ENCODE data around the gene LRP1B.

LRP1B gene

GRCh38 chr2:141555876-141556470 is 574.8 kb downstream of the LRP1B start:
- DNase-seq, result no peak

GRCh38 chr2:141554810-141555209 is 576.0 kb downstream of the LRP1B start:
- no peak for DNase-seq

- no peak for DNase-seq
These were observed 596.0 kb downstream of the LRP1B start for GRCh38 chr2:141534666-141535362.

DNA sequence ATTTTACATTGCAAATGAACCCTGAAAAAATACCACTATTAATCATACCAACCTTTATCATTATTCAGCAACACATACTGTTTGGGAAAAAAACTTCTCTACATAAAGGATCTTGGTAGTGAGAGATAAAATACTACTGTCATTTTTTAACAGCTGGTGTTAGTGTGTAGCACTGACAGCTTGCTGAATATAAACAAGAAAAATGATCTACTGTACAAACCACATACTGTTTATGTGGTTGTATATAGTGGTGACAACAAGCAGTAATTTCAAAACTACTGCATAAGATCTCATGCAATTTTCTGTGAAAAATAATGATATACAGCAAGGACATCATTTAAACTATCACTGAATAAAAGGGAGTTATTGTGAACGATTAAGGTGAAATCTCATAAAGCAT is 601.2 kb downstream of the LRP1B start:
- DNase-seq, result no peak

GRCh38 chr2:141528990-141529389 is 601.8 kb downstream of the LRP1B start:
- DNase-seq, result no peak

DNA sequence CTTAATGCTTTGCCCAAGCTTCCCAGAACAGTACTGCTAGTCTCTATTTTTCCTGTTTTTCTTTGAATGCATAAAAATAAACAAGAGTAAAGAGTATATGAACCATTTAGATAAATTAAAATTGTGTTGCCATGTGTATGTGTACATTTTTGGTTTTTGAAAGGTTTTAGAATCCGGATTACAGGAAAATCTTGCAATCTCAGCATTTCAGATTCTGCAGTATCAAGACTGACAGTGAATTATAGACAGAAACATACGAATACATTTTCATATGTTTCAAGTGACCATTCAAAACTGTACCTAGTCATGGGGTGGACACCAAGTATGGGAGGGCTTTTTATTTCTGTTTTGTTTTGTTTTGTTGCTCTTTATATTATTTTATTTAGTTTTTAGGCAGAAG is 604.1 kb downstream of the LRP1B start:
- DNase-seq, result no peak

GRCh38 chr2:141524777-141525176 is 606.0 kb downstream of the LRP1B start:
- no peak for DNase-seq

GRCh38 chr2:141523199-141523598 is 607.6 kb downstream of the LRP1B start:
- DNase-seq, result no peak

GRCh38 chr2:141522702-141523101 is 608.1 kb downstream of the LRP1B start:
- DNase-seq, result no peak

DNA sequence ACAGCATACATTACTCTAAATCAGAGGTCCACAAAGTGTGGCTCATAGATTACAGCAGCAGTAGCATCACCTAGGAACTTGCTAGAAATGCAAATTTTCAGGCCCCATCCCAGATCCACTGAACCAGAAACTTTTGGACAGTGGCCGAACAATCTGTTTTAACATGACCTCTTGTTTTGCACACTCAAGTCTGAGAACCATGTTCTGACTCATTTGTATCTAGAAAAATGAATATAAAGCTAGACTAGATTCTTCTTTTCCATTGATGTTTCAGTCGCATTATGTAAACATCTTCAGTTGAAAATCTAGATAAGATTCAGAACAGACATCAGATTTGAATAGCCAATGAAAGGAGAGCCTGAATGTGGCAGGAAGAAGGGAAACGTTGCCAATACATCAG is 608.8 kb downstream of the LRP1B start:
- no peak for DNase-seq

- DNase-seq, result no peak
These were observed 610.9 kb downstream of the LRP1B start for GRCh38 chr2:141519906-141520305.

- no peak for DNase-seq
These were observed 612.9 kb downstream of the LRP1B start for GRCh38 chr2:141517852-141518421.

DNA sequence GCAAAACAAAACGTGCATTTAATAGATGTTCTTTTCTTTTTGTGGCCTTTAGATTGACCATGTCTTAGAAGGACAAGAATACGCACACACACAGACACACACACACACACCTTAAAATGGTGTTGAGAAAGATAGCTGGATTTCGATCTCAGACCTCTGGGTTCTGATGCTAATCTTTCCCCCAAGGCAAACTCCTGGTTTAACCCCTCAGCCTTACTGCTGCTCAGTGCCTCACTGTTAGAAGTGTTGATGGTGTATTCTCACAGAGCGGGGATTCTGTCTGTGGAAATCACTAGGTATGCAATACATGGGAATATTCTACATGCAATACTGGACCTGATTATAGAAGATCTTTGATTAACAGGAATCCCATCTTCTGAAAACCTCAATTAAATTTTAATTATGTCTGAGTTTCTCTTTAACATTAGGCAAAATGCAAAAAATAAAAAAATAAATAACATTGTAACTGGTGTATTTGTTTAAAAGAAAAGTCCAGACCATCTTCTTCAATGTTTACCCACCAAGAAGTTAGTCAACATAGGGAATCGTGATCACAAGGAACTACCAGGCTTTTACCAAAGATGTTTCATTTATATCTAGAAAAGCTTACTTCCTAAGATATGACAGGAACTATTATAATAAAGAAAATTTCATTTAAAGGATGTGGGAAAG is 613.5 kb downstream of the LRP1B start:
- DNase-seq, result no peak

DNA sequence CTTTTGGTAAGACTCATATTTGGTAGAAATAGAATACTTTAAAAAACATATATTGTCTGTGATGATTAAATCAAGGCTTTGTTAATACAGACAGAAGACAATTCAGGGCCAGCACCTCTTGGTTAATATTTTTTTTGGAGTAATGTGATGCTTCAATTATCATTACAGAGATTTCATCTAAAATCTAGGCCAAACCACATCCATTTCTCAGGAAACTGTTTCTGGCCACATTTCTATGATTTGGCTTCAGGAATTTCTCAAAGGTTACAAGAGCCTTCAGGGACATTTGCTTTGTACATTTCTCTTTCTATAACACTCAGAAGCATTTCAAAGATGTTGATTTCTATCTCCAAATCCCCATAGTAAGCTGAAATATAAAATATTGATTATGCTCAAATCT is 614.9 kb downstream of the LRP1B start:
- no peak for DNase-seq

- no peak for DNase-seq
These were observed 617.0 kb downstream of the LRP1B start for GRCh38 chr2:141513853-141514252.

DNA sequence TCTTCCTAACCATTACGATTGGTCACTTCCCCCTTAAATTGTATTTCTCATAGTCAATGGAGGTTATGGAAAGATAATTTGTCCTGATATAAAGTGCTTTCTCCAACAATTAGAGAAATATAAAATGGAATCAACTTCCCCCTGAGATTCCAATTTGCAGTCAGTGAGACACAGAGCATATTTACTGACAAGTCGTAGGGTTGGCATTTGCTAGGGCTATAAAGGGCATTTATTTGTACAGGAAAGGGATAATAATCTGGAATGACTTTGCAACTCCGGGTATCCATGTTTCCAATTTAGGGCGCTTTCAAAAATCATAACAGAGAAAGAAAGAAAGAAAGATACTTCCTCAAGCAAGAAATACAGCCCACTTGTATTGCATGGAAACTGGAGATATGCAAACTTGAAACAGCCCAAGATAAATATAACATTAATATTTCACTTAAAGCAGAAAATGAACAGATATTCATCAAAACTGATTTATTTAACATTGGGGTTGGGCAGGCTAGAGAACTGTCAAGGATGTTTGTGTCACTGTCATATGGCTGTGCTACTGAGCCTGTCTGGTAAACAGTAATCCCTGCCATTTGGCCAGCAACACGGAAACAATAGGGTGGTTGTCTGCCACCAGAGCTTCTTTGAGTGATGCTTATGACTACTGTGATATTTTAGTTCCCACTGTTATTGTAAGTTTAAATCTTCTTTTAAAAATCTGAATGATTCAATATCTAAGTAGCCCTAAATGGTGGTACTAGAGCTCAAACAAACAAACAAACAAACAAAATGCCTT is 621.8 kb downstream of the LRP1B start:
- no peak for DNase-seq

DNA sequence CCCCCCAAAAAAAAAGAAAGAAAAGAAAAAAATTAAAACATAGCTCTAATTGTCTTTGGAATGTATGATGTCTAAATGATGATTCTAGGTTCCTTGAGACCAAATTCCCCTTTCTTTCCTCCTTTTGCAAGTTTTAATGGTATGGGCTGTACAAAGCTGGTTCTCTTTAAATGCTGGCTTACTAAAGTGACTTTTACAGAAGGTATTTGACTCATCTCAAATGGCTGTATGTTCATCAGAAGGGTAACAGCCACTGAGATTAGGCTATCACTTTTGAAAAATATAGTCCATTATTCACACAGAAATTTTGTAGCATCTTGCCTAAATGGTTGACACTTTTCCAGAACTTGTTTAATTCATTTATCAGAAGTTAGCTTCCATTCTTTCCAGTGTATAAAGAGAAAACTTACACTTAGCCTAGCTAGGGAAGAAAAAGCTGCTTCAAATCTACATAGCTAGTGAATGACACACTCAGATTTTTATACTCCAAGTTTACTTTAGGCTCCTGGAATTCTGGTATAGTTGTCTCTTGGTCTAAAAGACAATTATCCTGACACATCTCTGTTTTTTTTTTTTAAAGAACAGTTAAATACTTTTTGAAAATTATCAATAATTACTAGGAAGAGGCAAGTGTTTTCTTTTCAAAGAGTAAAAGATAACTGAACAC is 622.6 kb downstream of the LRP1B start:
- no peak for DNase-seq

DNA sequence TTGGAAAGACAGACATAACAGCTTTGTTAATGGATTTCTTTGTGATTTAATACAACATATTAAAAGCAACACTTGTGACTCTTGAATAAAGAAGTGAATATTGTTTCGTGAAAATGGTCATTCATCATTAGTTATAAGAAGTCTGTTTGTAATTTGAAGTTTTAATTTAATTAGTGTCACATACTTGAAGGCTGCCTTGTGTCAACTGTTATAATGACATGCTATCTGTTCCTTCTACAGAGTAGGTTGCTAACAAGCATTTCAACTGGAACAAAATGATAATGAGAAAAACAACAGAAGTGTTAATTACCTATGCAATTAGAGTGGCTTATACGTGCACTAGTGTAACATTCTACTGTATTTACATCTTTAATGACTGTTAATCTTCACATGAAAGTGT is 624.7 kb downstream of the LRP1B start:
- no peak for DNase-seq

- DNase-seq, result no peak
These were observed 629.1 kb downstream of the LRP1B start for GRCh38 chr2:141501752-141502151.

DNA sequence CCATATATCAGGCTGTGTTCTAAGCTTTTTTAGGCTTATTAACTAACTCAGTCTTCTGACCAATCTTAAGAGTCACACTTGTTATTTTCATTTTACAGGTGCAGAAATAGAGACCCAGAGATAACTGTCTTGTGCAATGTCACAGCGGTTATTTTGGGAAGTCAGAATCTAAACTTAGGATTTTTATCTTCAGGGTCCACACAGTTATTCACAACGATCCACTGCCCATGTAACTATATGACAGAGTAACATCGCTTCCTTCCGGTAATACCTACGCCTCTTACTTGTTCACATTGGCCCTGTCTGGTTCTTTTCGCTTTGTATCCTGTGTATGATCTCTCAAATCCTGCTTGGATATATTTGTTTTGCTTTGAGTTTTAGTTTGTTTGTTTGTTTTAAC is 631.7 kb downstream of the LRP1B start:
- DNase-seq, result no peak

- DNase-seq, result no peak
These were observed 632.3 kb downstream of the LRP1B start for GRCh38 chr2:141498561-141498960.

DNA sequence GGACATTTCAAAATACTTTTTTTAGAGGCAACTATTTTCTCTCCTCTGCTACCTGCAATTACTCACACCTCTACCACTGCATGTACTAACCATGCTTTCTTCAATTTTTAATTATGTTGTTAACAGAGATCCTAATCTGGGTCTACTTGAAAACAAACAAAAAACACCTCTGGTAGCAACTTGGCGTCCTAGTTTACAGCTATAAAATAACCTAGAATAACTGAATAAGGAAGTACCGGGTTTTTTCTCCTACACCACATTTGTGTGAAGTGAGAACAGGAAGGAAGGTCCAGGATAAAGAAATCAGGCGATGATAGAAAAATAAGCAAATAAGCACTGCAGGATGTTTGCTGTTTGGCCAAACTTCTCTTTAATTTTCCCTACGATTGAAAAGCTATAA is 633.5 kb downstream of the LRP1B start:
- DNase-seq, result no peak

GRCh38 chr2:141496810-141497209 is 634.0 kb downstream of the LRP1B start:
- DNase-seq, result no peak

Measured in activated CD4-positive, CD25-positive, alpha-beta regulatory T cell treated with anti-CD3 and anti-CD28 coated beads, Interleukin-2, amount 50 U/mL, for 72 hours (primary cell).